Panc1 (cell line): Measurements from ENCODE around the gene UQCC2. TPM values are rescaled to one million over a fixed set of nuclear protein-coding genes. Genes with fewer than 3 reads are reported as not detected.

Experiments used
- ATAC-seq: fragments of 200-7000 bp; cut with Tn5 transposase; 2 replicates; pipeline ENCODE4 v1.9.1; 2020; ENCODE audit warnings: mild to moderate bottlenecking, moderate library complexity
- BruUV-seq: library from RNA; stranded (reverse); fragments of 400-500 nt; replicated peaks from 2 replicates; lab custom pipeline; 2021; lab: Mats Ljungman, UMichigan
- CTCF ChIA-PET: fragments of 300-600 bp; sonication (Branson Sonifier 250); formaldehyde crosslinking; loops from one replicate; lab custom pipeline; 2022; ENCODE audit warnings: antibody characterized with exemption; lab: Charles Lee
- POLR2A ChIA-PET: fragments of 300-600 bp; sonication (Branson Sonifier 250); formaldehyde crosslinking; loops from one replicate; lab custom pipeline; 2022; ENCODE audit warnings: antibody characterized with exemption; lab: Charles Lee
- DNase-seq: peaks from one replicate; pipeline ENCODE4 v3.0.0-alpha.2; 2010; ENCODE audit warnings: low read depth, low spot score
- H3K27ac ChIP-seq: 2 replicates; pipeline ENCODE4 v1.5.1; 2011; ENCODE audit warnings: mild to moderate bottlenecking, low read length, inconsistent platforms
- H3K27me3 ChIP-seq: fragments of 200-500 bp; sonication (Bioruptor generic); 2 replicates; pipeline ENCODE4 v1.6.0; 2014; ENCODE audit warnings: low read length, inconsistent platforms; ENCODE audit not compliant: control insufficient read depth, insufficient read depth
- H3K36me3 ChIP-seq: fragments of 200-500 bp; sonication (Bioruptor generic); 2 replicates; pipeline ENCODE4 v1.5.1; 2014; ENCODE audit warnings: inconsistent platforms, mild to moderate bottlenecking, low read length, moderate library complexity; ENCODE audit not compliant: control insufficient read depth, insufficient read depth
- H3K4me1 ChIP-seq: 2 replicates; pipeline ENCODE4 v1.5.1; 2011; ENCODE audit warnings: inconsistent platforms, mild to moderate bottlenecking, low read length, moderate library complexity; ENCODE audit not compliant: control insufficient read depth, insufficient read depth
- H3K4me3 ChIP-seq, 2 experiments: 2 replicates each; pipeline ENCODE4 v1.5.1; 2011 to 2012; ENCODE audit warnings: low read depth in 2 of 2, low read length in 2 of 2, mild to moderate bottlenecking in 2 of 2, inconsistent platforms in 1 of 2, moderate library complexity in 1 of 2
- H3K9me3 ChIP-seq: fragments of 200-500 bp; sonication (Bioruptor generic); 2 replicates; pipeline ENCODE4 v1.5.1; 2014; ENCODE audit warnings: low read depth, mild to moderate bottlenecking, inconsistent platforms, low read length, moderate library complexity; ENCODE audit not compliant: control insufficient read depth, insufficient read depth
- CTCF ChIP-seq: fragments of 450-650 bp; IDR thresholded peaks from 2 replicates; pipeline ENCODE4 v1.5.1; 2017; ENCODE audit warnings: mild to moderate bottlenecking
- POLR2AphosphoS5 ChIP-seq: IDR thresholded peaks from 2 replicates; pipeline ENCODE4 v1.6.1; 2012; ENCODE audit warnings: mild to moderate bottlenecking, low read depth, low read length, moderate library complexity
- REST ChIP-seq, 2 experiments: IDR thresholded peaks; 2 replicates each; pipeline ENCODE4 v1.6.1; 2011 to 2012; ENCODE audit warnings: low read depth in 2 of 2, control low read depth in 1 of 2, low read length in 1 of 2, mild to moderate bottlenecking in 1 of 2, moderate library complexity in 1 of 2; ENCODE audit not compliant: insufficient read depth in 1 of 2
- SIN3A ChIP-seq: IDR thresholded peaks from 2 replicates; pipeline ENCODE4 v1.6.1; 2012; ENCODE audit warnings: low read depth, mild to moderate bottlenecking, low read length, moderate library complexity, borderline replicate concordance; ENCODE audit not compliant: insufficient read depth
- TCF7L2 ChIP-seq: IDR thresholded peaks from 2 replicates; pipeline ENCODE4 v1.6.1; 2011; ENCODE audit warnings: mild to moderate bottlenecking, low read depth, low read length, inconsistent platforms
- in situ Hi-C: cut with HindIII; loops from 2 replicates; pipeline ENCODE4 v1.10.0; 2016; ENCODE audit warnings: low sequenced_read_pairs, low pct_unique_long_range_greater_than_20kb
- intact Hi-C: fragments of 100-400 bp; cut with micrococcal nuclease; formaldehyde crosslinking; loops from one replicate; pipeline ENCODE4 v1.10.0; 2022; ENCODE audit not compliant: unreplicated experiment
- total RNA-seq: library from RNA; stranded (reverse); gene quantifications from one replicate; pipeline ENCODE4 v1.2.1, GENCODE V29; 2021; ENCODE audit not compliant: unreplicated experiment

Gene UQCC2
- total RNA-seq, 1 experiment from 2014 or later = 135 TPM

DNA sequence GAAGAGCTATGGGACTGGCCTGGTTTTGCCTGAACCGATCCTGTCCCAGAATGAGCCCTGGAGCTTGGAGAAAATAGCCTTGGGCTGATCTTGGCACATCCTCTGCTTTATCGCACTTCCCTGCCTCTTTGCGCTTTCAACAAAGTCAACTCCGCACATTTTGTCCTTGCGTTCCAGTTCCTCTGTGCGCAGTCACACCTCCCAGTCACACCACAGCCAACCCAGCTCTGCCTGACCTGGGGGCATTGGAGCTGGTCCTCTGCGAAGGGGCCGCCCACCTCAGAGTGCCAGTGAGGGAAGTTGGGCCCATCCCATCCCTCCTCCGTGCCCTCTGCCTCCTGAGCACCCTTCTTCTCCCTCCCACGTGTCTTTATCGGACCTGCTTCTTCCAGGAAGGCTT, 16.9 kb upstream of the UQCC2 start:
- ATAC-seq (no peak), DNase-seq (no peak)
- H3K9me3 ChIP-seq = no peaks in the 10 kb centered on the region
- H3K4me3 ChIP-seq = no peak overlapping the region
- POLR2A ChIA-PET = interaction anchor here (0.6 kb wide), 1 partner anchor 17 kb away, joined by 5 read pairs; the partner anchor contains the start of gene UQCC2
- H3K4me1 ChIP-seq = no peaks in the 10 kb centered on the region
- intact Hi-C loops = no loop called here
- CTCF ChIA-PET = no interaction called here
- in situ Hi-C loops = no loop called here
- H3K27ac ChIP-seq = no peak overlapping the region
- no peaks in the 10 kb centered on the region for H3K27me3 ChIP-seq
- TF ChIP-seq CTCF (no peak), REST (IDR thresholded peaks at IDR 0.05; ENCODE audit: insufficient read depth in 1 of 2, low read depth in 2 of 2, low read length in 1 of 2) (no peak), POLR2AphosphoS5 (no peak), SIN3A (no peak), TCF7L2 (no peak)
- H3K36me3 ChIP-seq = no peaks in the 10 kb centered on the region
- no TSS peak for BruUV-seq

DNA sequence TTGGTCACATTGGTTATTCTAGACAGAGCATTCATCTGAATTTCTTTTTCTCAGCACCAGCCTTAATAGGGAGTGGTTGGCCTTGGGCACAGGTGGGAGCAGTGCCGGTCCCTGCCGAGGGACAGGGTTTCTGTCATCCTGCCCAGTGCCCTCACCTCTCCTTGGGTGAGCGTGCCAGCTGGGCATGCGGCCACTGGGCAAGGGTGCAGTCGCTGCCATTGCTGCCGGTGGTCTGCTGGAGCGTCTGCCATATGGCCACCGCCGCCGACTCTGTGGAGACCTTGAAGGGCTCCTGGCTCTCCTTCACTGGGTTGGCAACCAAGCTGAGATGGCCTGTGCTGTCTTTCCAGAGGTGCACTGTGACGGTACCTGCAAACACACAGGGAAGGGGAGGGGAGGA, 16.4 kb upstream of the UQCC2 start:
- ATAC-seq (no peak), DNase-seq (no peak)
- TF ChIP-seq REST (IDR thresholded peaks at IDR 0.05; ENCODE audit: insufficient read depth in 1 of 2, low read depth in 2 of 2, low read length in 1 of 2) = no peak
- TF ChIP-seq SIN3A = no peak
- TF ChIP-seq TCF7L2 = no peak
- TF ChIP-seq POLR2AphosphoS5 = no peak
- TF ChIP-seq CTCF = no peak
- intact Hi-C loops = no loop called here
- in situ Hi-C loops = no loop called here
- no peak overlapping the region for H3K4me3 ChIP-seq
- H3K27me3 ChIP-seq = no peaks in the 10 kb centered on the region
- no peaks in the 10 kb centered on the region for H3K36me3 ChIP-seq
- ChIA-PET POLR2A (no interaction called here), CTCF (no interaction called here)
- H3K27ac ChIP-seq = no peak overlapping the region
- no peaks in the 10 kb centered on the region for H3K4me1 ChIP-seq
- no TSS peak for BruUV-seq
- no peaks in the 10 kb centered on the region for H3K9me3 ChIP-seq
